Measurements from ENCODE around the gene PHAF1.
A peak's percentile ranks its signal among the peaks of the same experiment; 100 is the strongest.

The PHAF1 gene

DNA sequence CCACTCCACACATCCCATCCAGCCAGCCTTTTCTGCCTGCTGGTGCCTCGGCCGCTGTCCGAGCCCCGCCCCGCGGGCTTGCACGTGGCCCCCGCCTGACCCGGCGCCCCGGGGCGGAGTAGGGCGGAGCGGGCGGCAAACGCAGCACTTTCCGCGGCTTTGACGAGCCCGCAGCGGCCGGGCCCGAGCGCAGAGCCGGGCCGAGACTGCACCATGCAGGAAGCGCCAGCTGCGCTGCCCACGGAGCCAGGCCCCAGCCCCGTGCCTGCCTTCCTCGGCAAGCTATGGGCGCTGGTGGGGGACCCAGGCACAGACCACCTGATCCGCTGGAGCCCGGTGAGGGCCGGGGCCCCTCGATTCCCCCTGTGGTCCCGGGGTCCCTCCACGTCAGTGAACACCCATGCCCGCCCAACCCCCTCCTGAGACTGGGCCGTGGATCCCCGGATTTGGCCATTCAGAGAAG is 54.9 kb downstream of the PHAF1 start, which contains the start of gene HSF4:
Gene HSF4 (plus strand): TSS at position 147 of the 463 bp plus-strand sequence. CDS start 67 bp downstream, at position 214.
- peaks cover 7% of the 10 kb centered on the region for H3K79me1 ChIP-seq (replicated peaks; ENCODE audit: low read length, poor library complexity, severe bottlenecking)
- no peak within 1 kb of the TSS for H2AK5ac ChIP-seq (ENCODE audit: low read length, severe bottlenecking)
- no peak within 1 kb of the TSS for H2BK120ac ChIP-seq (ENCODE audit: low read depth, low read length)
- peaks cover 0 to 7% of the 10 kb centered on the region in 2 experiments for H3K36me3 ChIP-seq (ENCODE audit: control insufficient read depth in 1 of 2, insufficient read depth in 2 of 2, low read depth in 1 of 2, low read length in 2 of 2)
- no peak within 1 kb of the TSS for H3K14ac ChIP-seq (ENCODE audit: low read length in 2 of 2)
- peak within 1 kb of the TSS; percentile 96 for H3K4me2 ChIP-seq (ENCODE audit: low read length, poor library complexity, severe bottlenecking)
- H3K18ac ChIP-seq (ENCODE audit: low read depth in 1 of 2, low read length in 2 of 2) = peak within 1 kb of the TSS; percentile 54 to 87
- peaks cover 55% of the 10 kb centered on the region for H3K4me1 ChIP-seq (ENCODE audit: control insufficient read depth, insufficient read depth, low read depth, low read length)
- peak within 1 kb of the TSS; percentile 93 for H2BK15ac ChIP-seq (ENCODE audit: low read depth, poor library complexity, severe bottlenecking)
- WGBS = under 1% methylated on average over 25 of the region's 41 CpGs
- no peak for DNase-seq
- no peak within 1 kb of the TSS for H2BK5ac ChIP-seq (ENCODE audit: low read depth, low read length, poor library complexity, severe bottlenecking)
- peak within 1 kb of the TSS in 1 of 2 experiments; percentile 47 for H3K23ac ChIP-seq (ENCODE audit: low read length in 2 of 2)
- H3K27ac ChIP-seq (ENCODE audit: low read length, poor library complexity, severe bottlenecking) = no peak within 1 kb of the TSS
- H4K8ac ChIP-seq (ENCODE audit: low read length) = peak within 1 kb of the TSS; percentile 19
- H3K4me3 ChIP-seq (ENCODE audit: insufficient read depth in 1 of 2, low read depth in 1 of 2, low read length in 2 of 2) = peak within 1 kb of the TSS; percentile 49 to 73
- no peak within 1 kb of the TSS for H2AFZ ChIP-seq (ENCODE audit: low read depth, low read length)
- peak within 1 kb of the TSS; percentile 73 for H3K9ac ChIP-seq (ENCODE audit: low read length)
- no peak within 1 kb of the TSS for H3K4ac ChIP-seq (ENCODE audit: low read depth in 1 of 2, low read length in 2 of 2)
- no peaks in the 10 kb centered on the region for H3K9me3 ChIP-seq (ENCODE audit: control insufficient read depth, low read length)
- H4K91ac ChIP-seq (ENCODE audit: low read length) = peak within 1 kb of the TSS; percentile 43
- H2BK12ac ChIP-seq (ENCODE audit: low read length in 2 of 2) = peak within 1 kb of the TSS; percentile 12 to 59
- peaks cover 21 to 68% of the 10 kb centered on the region in 2 experiments for H3K27me3 ChIP-seq (ENCODE audit: control insufficient read depth in 1 of 2, insufficient read depth in 1 of 2, low read length in 2 of 2)

DNA sequence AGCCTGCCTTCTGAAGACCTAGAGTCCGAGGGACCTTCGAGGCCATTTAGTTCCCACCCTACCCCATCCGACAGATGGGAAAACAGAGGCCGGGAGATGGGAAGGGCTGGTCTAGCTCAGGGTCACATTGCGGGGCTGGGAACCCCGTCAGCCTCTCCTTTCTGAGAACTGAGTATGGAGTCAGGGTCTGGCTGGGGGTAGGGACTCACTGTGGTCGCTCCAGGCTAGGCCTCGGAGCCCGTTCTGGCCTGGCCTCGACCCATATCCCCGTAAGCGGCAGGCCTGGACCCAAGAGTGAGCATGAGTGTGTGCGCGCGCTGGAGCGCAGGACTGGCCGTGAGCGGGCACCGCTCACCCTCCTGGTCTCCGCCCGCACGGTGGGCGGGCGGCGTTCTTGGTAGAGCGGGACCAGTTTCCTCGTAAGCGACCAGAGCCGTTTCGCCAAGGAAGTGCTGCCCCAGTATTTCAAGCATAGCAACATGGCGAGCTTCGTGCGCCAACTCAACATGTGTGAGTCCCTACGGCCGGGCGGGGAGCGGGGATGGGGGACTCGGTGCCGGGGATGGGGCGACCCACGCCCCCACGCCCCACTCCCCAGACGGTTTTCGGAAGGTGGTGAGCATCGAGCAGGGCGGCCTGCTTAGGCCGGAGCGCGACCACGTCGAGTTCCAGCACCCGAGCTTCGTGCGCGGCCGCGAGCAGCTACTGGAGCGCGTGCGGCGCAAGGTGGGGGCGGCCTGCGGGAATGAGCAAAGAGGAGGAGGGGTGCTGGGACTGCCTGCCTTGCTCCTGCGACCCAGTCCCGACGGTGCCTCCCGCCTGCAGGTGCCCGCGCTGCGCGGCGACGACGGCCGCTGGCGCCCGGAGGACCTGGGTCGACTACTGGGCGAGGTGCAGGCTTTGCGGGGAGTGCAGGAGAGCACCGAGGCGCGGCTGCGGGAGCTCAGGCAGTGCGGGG is 55.7 kb downstream of the PHAF1 start:
- Histone ChIP-seq H3K27me3 (ENCODE audit: control insufficient read depth in 1 of 2, insufficient read depth in 1 of 2, low read length in 2 of 2) (peaks cover 21 to 68% of the 10 kb centered on the region in 2 experiments), H2BK120ac (ENCODE audit: low read depth, low read length) (no peak overlapping the region), H3K79me1 (replicated peaks; ENCODE audit: low read length, poor library complexity, severe bottlenecking) (peaks cover 7% of the 10 kb centered on the region), H3K4ac (ENCODE audit: low read depth in 1 of 2, low read length in 2 of 2) (no peak overlapping the region), H3K18ac (ENCODE audit: low read depth in 1 of 2, low read length in 2 of 2) (peak overlapping the region in 1 of 2 experiments; percentile 64), H3K36me3 (ENCODE audit: control insufficient read depth in 1 of 2, insufficient read depth in 2 of 2, low read depth in 1 of 2, low read length in 2 of 2) (peaks cover 0 to 7% of the 10 kb centered on the region in 2 experiments), H4K8ac (ENCODE audit: low read length) (peak overlapping the region; percentile 19), H3K23ac (ENCODE audit: low read length in 2 of 2) (no peak overlapping the region), H2AK5ac (ENCODE audit: low read length, severe bottlenecking) (no peak overlapping the region), H3K9me3 (ENCODE audit: control insufficient read depth, low read length) (no peaks in the 10 kb centered on the region), H3K14ac (ENCODE audit: low read length in 2 of 2) (no peak overlapping the region), H3K9ac (ENCODE audit: low read length) (peak overlapping the region; percentile 73), H3K4me2 (ENCODE audit: low read length, poor library complexity, severe bottlenecking) (peak overlapping the region; percentile 13), H3K27ac (ENCODE audit: low read length, poor library complexity, severe bottlenecking) (no peak overlapping the region), H2AFZ (ENCODE audit: low read depth, low read length) (no peak overlapping the region), H2BK5ac (ENCODE audit: low read depth, low read length, poor library complexity, severe bottlenecking) (no peak overlapping the region), H2BK12ac (ENCODE audit: low read length in 2 of 2) (no peak overlapping the region), H3K4me3 (ENCODE audit: insufficient read depth in 1 of 2, low read depth in 1 of 2, low read length in 2 of 2) (peak overlapping the region in 1 of 2 experiments; percentile 73), H2BK15ac (ENCODE audit: low read depth, poor library complexity, severe bottlenecking) (peak overlapping the region; percentile 93), H3K4me1 (ENCODE audit: control insufficient read depth, insufficient read depth, low read depth, low read length) (peaks cover 54% of the 10 kb centered on the region), H4K91ac (ENCODE audit: low read length) (no peak overlapping the region)
- peak; percentile 43 for DNase-seq
- WGBS = 7% methylated on average over 76 of the region's 85 CpGs

DNA sequence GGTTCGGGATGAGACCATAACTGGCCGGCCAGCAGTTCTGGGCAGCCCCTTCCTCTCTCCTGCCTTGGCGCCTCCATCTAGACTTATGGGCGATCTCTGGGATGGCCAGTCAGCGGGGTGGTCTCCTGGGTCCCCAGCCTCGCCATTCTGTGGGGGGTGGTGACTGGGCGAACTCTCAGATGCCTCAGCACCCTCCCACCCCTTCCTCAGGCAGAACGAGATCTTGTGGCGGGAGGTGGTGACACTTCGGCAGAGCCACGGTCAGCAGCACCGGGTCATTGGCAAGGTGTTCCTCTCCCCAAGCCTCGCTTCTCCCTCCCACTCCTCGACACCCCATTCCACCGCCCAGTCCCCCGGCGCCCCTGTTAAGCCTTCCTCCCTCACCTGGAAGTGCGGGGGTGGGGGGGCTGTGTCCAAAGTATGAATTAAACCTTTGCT is 56.4 kb downstream of the PHAF1 start:
- Histone ChIP-seq H4K8ac (ENCODE audit: low read length) (peak overlapping the region; percentile 9), H3K36me3 (ENCODE audit: control insufficient read depth in 1 of 2, insufficient read depth in 2 of 2, low read depth in 1 of 2, low read length in 2 of 2) (peaks cover 0 to 7% of the 10 kb centered on the region in 2 experiments), H3K27ac (ENCODE audit: low read length, poor library complexity, severe bottlenecking) (no peak overlapping the region), H2AFZ (ENCODE audit: low read depth, low read length) (no peak overlapping the region), H3K9ac (ENCODE audit: low read length) (no peak overlapping the region), H3K18ac (ENCODE audit: low read depth in 1 of 2, low read length in 2 of 2) (no peak overlapping the region), H3K4me1 (ENCODE audit: control insufficient read depth, insufficient read depth, low read depth, low read length) (peaks cover 54% of the 10 kb centered on the region), H3K23ac (ENCODE audit: low read length in 2 of 2) (peak overlapping the region in 1 of 2 experiments; percentile 74), H2BK15ac (ENCODE audit: low read depth, poor library complexity, severe bottlenecking) (no peak overlapping the region), H3K9me3 (ENCODE audit: control insufficient read depth, low read length) (no peaks in the 10 kb centered on the region), H3K4me2 (ENCODE audit: low read length, poor library complexity, severe bottlenecking) (no peak overlapping the region), H2BK5ac (ENCODE audit: low read depth, low read length, poor library complexity, severe bottlenecking) (no peak overlapping the region), H3K14ac (ENCODE audit: low read length in 2 of 2) (no peak overlapping the region), H3K79me1 (replicated peaks; ENCODE audit: low read length, poor library complexity, severe bottlenecking) (peaks cover 4% of the 10 kb centered on the region), H3K4ac (ENCODE audit: low read depth in 1 of 2, low read length in 2 of 2) (no peak overlapping the region), H4K91ac (ENCODE audit: low read length) (peak overlapping the region; percentile 70), H2AK5ac (ENCODE audit: low read length, severe bottlenecking) (no peak overlapping the region), H3K27me3 (ENCODE audit: control insufficient read depth in 1 of 2, insufficient read depth in 1 of 2, low read length in 2 of 2) (peaks cover 21 to 68% of the 10 kb centered on the region in 2 experiments), H2BK12ac (ENCODE audit: low read length in 2 of 2) (no peak overlapping the region), H2BK120ac (ENCODE audit: low read depth, low read length) (no peak overlapping the region), H3K4me3 (ENCODE audit: insufficient read depth in 1 of 2, low read depth in 1 of 2, low read length in 2 of 2) (no peak overlapping the region)
- no peak for DNase-seq
- WGBS = 11% methylated on average over 15 of the region's 18 CpGs

GRCh38 chr16:67166598-67167168 is 56.9 kb downstream of the PHAF1 start:
- Histone ChIP-seq H3K27me3 (ENCODE audit: control insufficient read depth in 1 of 2, insufficient read depth in 1 of 2, low read length in 2 of 2) (peaks cover 21 to 64% of the 10 kb centered on the region in 2 experiments), H2BK120ac (ENCODE audit: low read depth, low read length) (no peak overlapping the region), H2AFZ (ENCODE audit: low read depth, low read length) (no peak overlapping the region)

More at GRCh38 chr16:67166598-67167168, 56.9 kb downstream of the PHAF1 start:
- no peak overlapping the region for H2BK12ac ChIP-seq (ENCODE audit: low read length in 2 of 2)
- H3K23ac ChIP-seq (ENCODE audit: low read length in 2 of 2) = no peak overlapping the region
- no peak overlapping the region for H3K27ac ChIP-seq (ENCODE audit: low read length, poor library complexity, severe bottlenecking)
- DNase-seq = no peak
- H2AK5ac ChIP-seq (ENCODE audit: low read length, severe bottlenecking) = no peak overlapping the region
- H4K8ac ChIP-seq (ENCODE audit: low read length) = peak overlapping the region; percentile 42
- H3K4me1 ChIP-seq (ENCODE audit: control insufficient read depth, insufficient read depth, low read depth, low read length) = peaks cover 52% of the 10 kb centered on the region
- H3K9ac ChIP-seq (ENCODE audit: low read length) = no peak overlapping the region
- H3K4me3 ChIP-seq (ENCODE audit: insufficient read depth in 1 of 2, low read depth in 1 of 2, low read length in 2 of 2) = no peak overlapping the region
- no peak overlapping the region for H2BK15ac ChIP-seq (ENCODE audit: low read depth, poor library complexity, severe bottlenecking)
- H3K18ac ChIP-seq (ENCODE audit: low read depth in 1 of 2, low read length in 2 of 2) = no peak overlapping the region
- H4K91ac ChIP-seq (ENCODE audit: low read length) = no peak overlapping the region
- H3K14ac ChIP-seq (ENCODE audit: low read length in 2 of 2) = no peak overlapping the region
- WGBS = 54% methylated on average over 5 of the region's 5 CpGs
- H3K4ac ChIP-seq (ENCODE audit: low read depth in 1 of 2, low read length in 2 of 2) = no peak overlapping the region
- no peak overlapping the region for H2BK5ac ChIP-seq (ENCODE audit: low read depth, low read length, poor library complexity, severe bottlenecking)
- peaks cover 4% of the 10 kb centered on the region for H3K79me1 ChIP-seq (replicated peaks; ENCODE audit: low read length, poor library complexity, severe bottlenecking)
- no peak overlapping the region for H3K4me2 ChIP-seq (ENCODE audit: low read length, poor library complexity, severe bottlenecking)
- peaks cover 0 to 7% of the 10 kb centered on the region in 2 experiments for H3K36me3 ChIP-seq (ENCODE audit: control insufficient read depth in 1 of 2, insufficient read depth in 2 of 2, low read depth in 1 of 2, low read length in 2 of 2)
- H3K9me3 ChIP-seq (ENCODE audit: control insufficient read depth, low read length) = no peaks in the 10 kb centered on the region
